ENCODE data around the gene FBXW11. TPM values are rescaled to one million over a fixed set of nuclear protein-coding genes. Genes with fewer than 3 reads are reported as not detected.

The FBXW11 gene
- total RNA-seq, 1 donor from 2014 or later = 31.1 TPM

GRCh38 chr5:171816666-171817065 lies 189.8 kb downstream of the FBXW11 start:
- intact Hi-C loops (cut with micrococcal nuclease) = no loop called here

GRCh38 chr5:171813813-171814490 lies 192.5 kb downstream of the FBXW11 start:
- intact Hi-C loops (cut with micrococcal nuclease) = no loop called here

DNA sequence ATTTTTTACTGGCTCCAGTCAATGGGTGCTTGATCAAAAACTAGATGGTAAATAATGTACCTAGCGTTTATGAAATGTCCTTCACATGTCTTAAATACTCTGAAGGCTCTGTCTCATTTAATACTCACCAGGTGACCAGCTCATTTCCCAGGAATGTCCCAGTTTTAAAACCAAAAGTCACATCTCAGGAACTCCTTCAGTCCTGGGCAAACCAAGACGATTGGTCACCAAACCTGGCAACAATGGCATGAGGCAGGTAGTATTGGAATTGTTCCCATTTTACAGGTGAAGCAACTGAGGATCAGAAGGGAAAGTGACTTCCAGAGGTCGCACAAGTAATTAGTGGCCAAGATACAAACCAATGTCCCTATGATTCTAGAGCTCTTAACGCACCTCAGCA lies 193.2 kb downstream of the FBXW11 start:
- intact Hi-C loops (cut with micrococcal nuclease) = no loop called here

Other genes starting within 250 kb of the FBXW11 start
- gene SMIM23, start 220.8 kb downstream of the FBXW11 start, total RNA-seq = not detected in 2 replicates
- 277 and 281 TPM in 2 replicates for gene STK10, start 181.6 kb upstream of the FBXW11 start, total RNA-seq
- gene EFCAB9, start 187.5 kb upstream of the FBXW11 start, total RNA-seq = not detected in 2 replicates